HepG2 (cell line): Measurements from ENCODE around the gene ARHGAP35. TPM values are rescaled to one million over a fixed set of nuclear protein-coding genes. Genes with fewer than 3 reads are reported as not detected.

Experiments used
- BRCA1 ChIP-seq: sonication (generic); formaldehyde crosslinking; IDR thresholded peaks from 2 replicates; pipeline ENCODE4 v1.4.0; 2020; ENCODE audit warnings: missing genetic modification reagents
- CAMTA2 ChIP-seq: sonication (generic); formaldehyde crosslinking; IDR thresholded peaks from 2 replicates; pipeline ENCODE4 v1.4.0; 2020; ENCODE audit warnings: mild to moderate bottlenecking, missing genetic modification reagents, borderline replicate concordance
- CBX5 ChIP-seq: sonication (generic); formaldehyde crosslinking; IDR thresholded peaks from 2 replicates; pipeline ENCODE4 v1.4.0; 2020; ENCODE audit warnings: missing genetic modification reagents, borderline replicate concordance
- CHCHD3 ChIP-seq: sonication (generic); formaldehyde crosslinking; IDR thresholded peaks from 2 replicates; pipeline ENCODE4 v1.8.0; 2022; ENCODE audit warnings: mild to moderate bottlenecking, missing genetic modification reagents, moderate library complexity
- CREM ChIP-seq, 2 experiments: sonication (generic) in 1 of 2; formaldehyde crosslinking in 1 of 2; IDR thresholded peaks; 2 replicates each; pipeline versions ENCODE4 v1.4.0 to v1.6.1; 2016 to 2020; ENCODE audit warnings: antibody characterized with exemption in 1 of 2, mild to moderate bottlenecking in 1 of 2, missing genetic modification reagents in 1 of 2
- CSRNP1 ChIP-seq: sonication (generic); formaldehyde crosslinking; IDR thresholded peaks from 2 replicates; pipeline ENCODE4 v1.8.1; 2023; ENCODE audit warnings: mild to moderate bottlenecking, missing genetic modification reagents
- DDIT3 ChIP-seq: sonication (generic); formaldehyde crosslinking; IDR thresholded peaks from 2 replicates; pipeline ENCODE4 v1.4.0; 2020; ENCODE audit warnings: mild to moderate bottlenecking, missing genetic modification reagents
- KAT2B ChIP-seq: fragments of 150-350 bp; IDR thresholded peaks from 2 replicates; pipeline ENCODE4 v1.6.1; 2014; ENCODE audit warnings: low read depth, low read length, borderline replicate concordance
- MTF1 ChIP-seq: sonication (generic); formaldehyde crosslinking; IDR thresholded peaks from 2 replicates; pipeline ENCODE4 v1.5.0; 2020; ENCODE audit warnings: missing genetic modification reagents
- MTF2 ChIP-seq: sonication (generic); formaldehyde crosslinking; IDR thresholded peaks from 2 replicates; pipeline ENCODE4 v1.5.0; 2020; ENCODE audit warnings: missing genetic modification reagents, borderline replicate concordance
- MYNN ChIP-seq: sonication (generic); formaldehyde crosslinking; IDR thresholded peaks from 2 replicates; pipeline ENCODE4 v1.4.0; 2020; ENCODE audit warnings: mild to moderate bottlenecking, low read depth, missing genetic modification reagents
- NCOA1 ChIP-seq: sonication (generic); formaldehyde crosslinking; IDR thresholded peaks from 2 replicates; pipeline ENCODE4 v1.9.0; 2021; ENCODE audit warnings: missing genetic modification reagents
- NCOA2 ChIP-seq: sonication (generic); formaldehyde crosslinking; IDR thresholded peaks from 2 replicates; pipeline ENCODE4 v1.8.0; 2022; ENCODE audit warnings: inconsistent platforms
- PHF21A ChIP-seq: sonication (generic); formaldehyde crosslinking; IDR thresholded peaks from 2 replicates; pipeline ENCODE4 v1.5.0; 2020; ENCODE audit warnings: mild to moderate bottlenecking, missing genetic modification reagents
- PRPF4 ChIP-seq: fragments of 200-400 bp; formaldehyde crosslinking; IDR thresholded peaks from 2 replicates; pipeline ENCODE4 v1.6.1; 2016; ENCODE audit warnings: low read length, low read depth; ENCODE audit not compliant: poor library complexity, severe bottlenecking
- RBM22 ChIP-seq: fragments of 200-400 bp; formaldehyde crosslinking; optimal IDR thresholded peaks from 2 replicates; pipeline ENCODE3; 2017; ENCODE audit warnings: mild to moderate bottlenecking, low read length, moderate library complexity
- SIX1 ChIP-seq: sonication (generic); formaldehyde crosslinking; IDR thresholded peaks from 2 replicates; pipeline ENCODE4 v1.4.0; 2020; ENCODE audit warnings: missing genetic modification reagents, borderline replicate concordance
- SRSF9 ChIP-seq: fragments of 200-400 bp; formaldehyde crosslinking; IDR thresholded peaks from 2 replicates; pipeline ENCODE4 v1.6.1; 2018; ENCODE audit warnings: borderline replicate concordance, mild to moderate bottlenecking, low read depth, low read length; ENCODE audit not compliant: insufficient read depth, poor library complexity, severe bottlenecking
- TAF15 ChIP-seq: fragments of 200-400 bp; formaldehyde crosslinking; IDR thresholded peaks from one replicate; pipeline ENCODE4 v1.6.1; 2018; ENCODE audit warnings: mild to moderate bottlenecking, low read depth, low read length; ENCODE audit not compliant: poor library complexity, severe bottlenecking
- THAP8 ChIP-seq: sonication (generic); formaldehyde crosslinking; IDR thresholded peaks from 2 replicates; pipeline ENCODE4 v1.5.1; 2020; ENCODE audit warnings: missing genetic modification reagents, mild to moderate bottlenecking, borderline replicate concordance
- TSC22D2 ChIP-seq: sonication (generic); formaldehyde crosslinking; IDR thresholded peaks from 2 replicates; pipeline ENCODE4 v1.5.1; 2020; ENCODE audit warnings: missing genetic modification reagents, mild to moderate bottlenecking, borderline replicate concordance
- ZBTB25 ChIP-seq: IDR thresholded peaks from 2 replicates; pipeline ENCODE4 v1.6.1; 2018; ENCODE audit warnings: missing genetic modification reagents
- ZNF513 ChIP-seq: sonication (generic); formaldehyde crosslinking; conservative IDR thresholded peaks from 2 replicates; pipeline ENCODE4 v1.5.0; 2020; ENCODE audit warnings: missing genetic modification reagents
- ZNF598 ChIP-seq: sonication (generic); formaldehyde crosslinking; IDR thresholded peaks from 2 replicates; pipeline ENCODE4 v1.5.1; 2020; ENCODE audit warnings: mild to moderate bottlenecking, missing genetic modification reagents, borderline replicate concordance
- polyA plus RNA-seq, 8 experiments: library from polyadenylated mRNA; depleted of rRNA in 3 of 8; stranded (reverse) in 7 of 8; unstranded in 1 of 8; fragments of >200 nt; fragmentation: Illumina TruSeq in 4 of 8; extraction: Trizol in 4 of 8; gene quantifications; 2 replicates each; pipeline versions ENCODE4 v1.2.1 to v1.2.3, GENCODE V29; 2011 to 2016; ENCODE audit warnings: low read depth in 4 of 8, missing spikeins in 1 of 8, mixed read lengths in 1 of 8; ENCODE audit not compliant: insufficient read depth in 1 of 8
- total RNA-seq, 5 experiments: library from RNA; depleted of rRNA; stranded (reverse); fragments of >200 nt; fragmentation: Illumina TruSeq; extraction: Trizol; gene quantifications; 2 replicates each; pipeline ENCODE4 v1.2.3, GENCODE V29; 2016; ENCODE audit warnings: low read depth in 1 of 5

ARHGAP35 gene
- total and polyA plus RNA-seq, 2 of the 13 experiments (the other 11 are each of a cell fraction or from before 2014, with no cell fraction given), result 30.1 to 30.2 TPM

GRCh38 chr19:46860125-46860845 lies 512 bp upstream of the ARHGAP35 start (continued):
- TF ChIP-seq CHCHD3 (CRISPR knock-in tag), result peak; percentile 91; the same call in 1 of the 2 replicates
- TF ChIP-seq ZBTB25 (CRISPR knock-in tag), result peak; percentile 91
- no peak for TF ChIP-seq DDIT3 (CRISPR knock-in tag)
- no peak; the same call in 1 of the 2 replicates for TF ChIP-seq TSC22D2 (CRISPR knock-in tag)
- TF ChIP-seq THAP8, result no peak
- peak; percentile 72 for TF ChIP-seq TAF15
- no peak for TF ChIP-seq CBX5 (CRISPR knock-in tag)
- no peak for TF ChIP-seq ZNF513 (CRISPR knock-in tag)
- no peak for TF ChIP-seq NCOA2 (CRISPR knock-in tag)
- TF ChIP-seq CREM (IDR thresholded peaks at IDR 0.05), result peak; percentile 69
- no peak for TF ChIP-seq CREM (CRISPR knock-in tag; IDR thresholded peaks at IDR 0.05)
- no peak for TF ChIP-seq SIX1 (CRISPR knock-in tag)
- TF ChIP-seq KAT2B, result no peak
- TF ChIP-seq MTF1 (CRISPR knock-in tag), result peak; percentile 78; the same call in 1 of the 2 replicates
- TF ChIP-seq ZNF598 (CRISPR knock-in tag), result peak; percentile 47; the same call in 1 of the 2 replicates
- no peak for TF ChIP-seq PRPF4
- TF ChIP-seq NCOA1, result peak; percentile 45; the same call in 1 of the 2 replicates
- peak; percentile 91 for TF ChIP-seq BRCA1 (CRISPR knock-in tag)
- TF ChIP-seq MTF2 (CRISPR knock-in tag), result no peak
- no peak for TF ChIP-seq SRSF9
- TF ChIP-seq PHF21A, result peak; percentile 70; the same call in 1 of the 2 replicates
- peak; percentile 58 for TF ChIP-seq RBM22
- no peak; the same call in 1 of the 2 replicates for TF ChIP-seq MYNN (CRISPR knock-in tag)
- peak; percentile 53; the same call in 1 of the 2 replicates for TF ChIP-seq CSRNP1
- peak; percentile 66 for TF ChIP-seq CAMTA2 (CRISPR knock-in tag)
